ENCODE measurements around the gene CALCOCO1. TPM values are rescaled to one million over a fixed set of nuclear protein-coding genes. Genes with fewer than 3 reads are reported as not detected.

The CALCOCO1 gene
- total and polyA plus RNA-seq, 2 of the 13 experiments (the other 11 are each of a cell fraction or from before 2014, with no cell fraction given), result 7.7 to 47.7 TPM

- peak; percentile 55; the same call in 1 of the 2 replicates for TF ChIP-seq ZNF441 (CRISPR knock-in tag; IDR thresholded peaks at IDR 0.05; ENCODE audit: borderline replicate concordance)
- no peak for TF ChIP-seq NR2F6 (IDR thresholded peaks at IDR 0.05)
- no peak for TF ChIP-seq NR2F6 (CRISPR knock-in tag; IDR thresholded peaks at IDR 0.05)
- TF ChIP-seq ARNTL (CRISPR knock-in tag; IDR thresholded peaks at IDR 0.05), result peak; percentile 77
- TF ChIP-seq NAIF1 (CRISPR knock-in tag; IDR thresholded peaks at IDR 0.05; ENCODE audit: borderline replicate concordance), result 0 out of 2 replicates have a peak, but pooled peaks have one; percentile 29
- TF ChIP-seq TOPORS (CRISPR knock-in tag; IDR thresholded peaks at IDR 0.05), result no peak
- no peak for TF ChIP-seq ZBTB40 (IDR thresholded peaks at IDR 0.05)
- TF ChIP-seq ZBTB40 (CRISPR knock-in tag; IDR thresholded peaks at IDR 0.05), result peak; percentile 17; the same call in 1 of the 2 replicates
- TF ChIP-seq ZNF335 (CRISPR knock-in tag; IDR thresholded peaks at IDR 0.05), result peak; percentile 77; the same call in 1 of the 2 replicates
- TF ChIP-seq GLI4 (CRISPR knock-in tag; IDR thresholded peaks at IDR 0.05; ENCODE audit: borderline replicate concordance), result no peak
- no peak for TF ChIP-seq ZNF562 (CRISPR knock-in tag; IDR thresholded peaks at IDR 0.05; ENCODE audit: borderline replicate concordance)
- TF ChIP-seq TGIF2 (CRISPR knock-in tag; IDR thresholded peaks at IDR 0.05), result peak; percentile 57; the same call in 1 of the 2 replicates
- no peak for TF ChIP-seq ZNF17 (CRISPR knock-in tag; IDR thresholded peaks at IDR 0.05)
- no peak for TF ChIP-seq TCF7L2 (IDR thresholded peaks at IDR 0.05; ENCODE audit: low read depth, low read length)
- no peak; the same call in 1 of the 2 replicates for TF ChIP-seq ETV5 (CRISPR knock-in tag; IDR thresholded peaks at IDR 0.05; ENCODE audit: borderline replicate concordance)
- TF ChIP-seq ONECUT2 (CRISPR knock-in tag; IDR thresholded peaks at IDR 0.05), result no peak
- no peak for TF ChIP-seq ZBTB14 (CRISPR knock-in tag; IDR thresholded peaks at IDR 0.05)
- no peak for TF ChIP-seq ZNF331 (CRISPR knock-in tag; IDR thresholded peaks at IDR 0.05)
- TF ChIP-seq ZNF253 (CRISPR knock-in tag; IDR thresholded peaks at IDR 0.05; ENCODE audit: borderline replicate concordance), result no peak
- TF ChIP-seq ZNF597 (CRISPR knock-in tag; IDR thresholded peaks at IDR 0.05), result peak; percentile 92; the same call in 1 of the 2 replicates
Observed at GRCh38 chr12:53727310-53728041, at the start of gene CALCOCO1 (continued).

All from HepG2 (cell line).